ENCODE results near the gene ITGB4. TPM values are rescaled to one million over a fixed set of nuclear protein-coding genes. Genes with fewer than 3 reads are reported as not detected.

The ITGB4 gene
- total RNA-seq, 1 donor from 2014 or later: 82.2 TPM

DNA sequence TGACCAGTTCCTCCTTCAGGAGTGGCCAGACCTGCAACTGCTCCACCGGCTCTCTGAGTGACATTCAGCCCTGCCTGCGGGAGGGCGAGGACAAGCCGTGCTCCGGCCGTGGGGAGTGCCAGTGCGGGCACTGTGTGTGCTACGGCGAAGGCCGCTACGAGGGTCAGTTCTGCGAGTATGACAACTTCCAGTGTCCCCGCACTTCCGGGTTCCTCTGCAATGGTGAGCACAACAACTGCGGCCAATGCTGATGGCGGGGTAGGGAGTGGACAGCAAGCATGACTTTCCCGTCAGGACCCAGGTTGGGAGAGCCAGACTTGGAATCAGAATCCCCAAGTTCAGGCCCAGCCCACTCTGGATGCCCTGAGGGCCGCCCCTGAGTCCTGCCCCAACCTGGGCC lies 12.2 kb downstream of the ITGB4 start:
- intact Hi-C loops (cut with DNase I): no loop called here
- no peak for DNase-seq
- ATAC-seq: no peak

DNA sequence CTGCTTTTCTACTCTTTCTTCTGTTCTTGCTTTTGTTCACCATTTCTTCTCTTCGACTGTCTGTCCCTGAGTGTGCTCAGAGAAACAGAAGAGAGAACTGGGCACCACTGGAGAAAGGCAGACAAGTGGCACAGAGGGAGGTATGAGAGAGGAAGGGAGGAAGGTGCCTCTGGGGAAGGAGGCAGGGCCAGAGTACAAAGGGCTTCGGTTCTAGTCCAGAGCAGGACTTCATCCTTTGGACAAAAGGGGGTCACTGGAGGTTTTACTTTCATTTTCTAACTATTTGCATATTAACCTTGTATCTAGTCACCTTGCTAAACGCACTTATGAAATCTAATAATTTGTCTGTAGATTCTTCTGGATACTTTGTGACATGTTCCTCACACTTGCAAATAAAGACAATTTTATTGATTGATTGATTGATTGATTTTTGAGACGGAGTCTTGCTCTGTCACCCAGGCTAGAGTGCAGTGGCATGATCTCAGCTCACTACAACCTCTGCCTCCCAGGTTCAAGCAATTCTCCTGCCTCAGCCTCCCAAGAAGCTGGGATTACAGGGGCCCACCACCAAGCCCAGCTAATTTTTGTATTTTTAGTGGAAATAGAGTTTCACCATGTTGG lies 13.5 kb downstream of the ITGB4 start:
- no peak for DNase-seq
- Histone ChIP-seq H3K9me3 (no peaks in the 10 kb centered on the region), H3K4me3 (no peak overlapping the region), H3K27ac (no peak overlapping the region), H3K4me1 (no peaks in the 10 kb centered on the region), H3K36me3 (no peaks in the 10 kb centered on the region), H3K27me3 (no peaks in the 10 kb centered on the region)
- no peak for ATAC-seq
- TF ChIP-seq, protein P1, sequence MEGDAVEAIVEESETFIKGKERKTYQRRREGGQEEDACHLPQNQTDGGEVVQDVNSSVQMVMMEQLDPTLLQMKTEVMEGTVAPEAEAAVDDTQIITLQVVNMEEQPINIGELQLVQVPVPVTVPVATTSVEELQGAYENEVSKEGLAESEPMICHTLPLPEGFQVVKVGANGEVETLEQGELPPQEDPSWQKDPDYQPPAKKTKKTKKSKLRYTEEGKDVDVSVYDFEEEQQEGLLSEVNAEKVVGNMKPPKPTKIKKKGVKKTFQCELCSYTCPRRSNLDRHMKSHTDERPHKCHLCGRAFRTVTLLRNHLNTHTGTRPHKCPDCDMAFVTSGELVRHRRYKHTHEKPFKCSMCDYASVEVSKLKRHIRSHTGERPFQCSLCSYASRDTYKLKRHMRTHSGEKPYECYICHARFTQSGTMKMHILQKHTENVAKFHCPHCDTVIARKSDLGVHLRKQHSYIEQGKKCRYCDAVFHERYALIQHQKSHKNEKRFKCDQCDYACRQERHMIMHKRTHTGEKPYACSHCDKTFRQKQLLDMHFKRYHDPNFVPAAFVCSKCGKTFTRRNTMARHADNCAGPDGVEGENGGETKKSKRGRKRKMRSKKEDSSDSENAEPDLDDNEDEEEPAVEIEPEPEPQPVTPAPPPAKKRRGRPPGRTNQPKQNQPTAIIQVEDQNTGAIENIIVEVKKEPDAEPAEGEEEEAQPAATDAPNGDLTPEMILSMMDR (IDR thresholded peaks at IDR 0.05): no peak
- intact Hi-C loops (cut with DNase I): no loop called here

More for the DNA sequence above, 12.2 kb downstream of the ITGB4 start:
- Histone ChIP-seq H3K4me3 (no peak overlapping the region), H3K27me3 (no peaks in the 10 kb centered on the region), H3K36me3 (no peaks in the 10 kb centered on the region), H3K27ac (no peak overlapping the region), H3K9me3 (no peaks in the 10 kb centered on the region), H3K4me1 (no peaks in the 10 kb centered on the region)
- TF ChIP-seq, protein P1 (IDR thresholded peaks at IDR 0.05): no peak

DNA sequence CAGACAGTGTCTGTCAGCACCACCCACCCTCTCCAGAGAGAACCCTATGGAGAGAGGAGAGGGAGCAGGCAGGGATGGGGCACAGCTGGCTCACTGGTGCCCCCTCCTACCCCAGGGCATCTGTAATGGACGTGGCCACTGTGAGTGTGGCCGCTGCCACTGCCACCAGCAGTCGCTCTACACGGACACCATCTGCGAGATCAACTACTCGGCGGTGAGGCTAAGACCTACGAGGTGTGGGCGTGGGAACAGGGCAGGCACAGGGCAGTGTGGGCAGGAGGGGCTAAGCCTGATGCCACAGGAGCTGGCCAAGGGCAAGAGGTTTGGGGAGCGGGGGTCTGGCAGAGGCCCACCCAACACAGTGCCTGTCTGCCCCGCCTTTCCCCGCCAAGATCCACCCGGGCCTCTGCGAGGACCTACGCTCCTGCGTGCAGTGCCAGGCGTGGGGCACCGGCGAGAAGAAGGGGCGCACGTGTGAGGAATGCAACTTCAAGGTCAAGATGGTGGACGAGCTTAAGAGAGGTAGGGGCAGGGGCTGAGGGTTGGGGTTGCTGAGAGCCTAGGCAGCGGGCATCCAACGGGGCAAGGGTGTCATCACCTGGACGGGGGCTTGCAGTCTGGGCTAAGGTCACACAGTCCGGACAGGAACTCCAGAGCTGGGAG lies 15.0 kb downstream of the ITGB4 start:
- Histone ChIP-seq H3K27me3 (no peaks in the 10 kb centered on the region), H3K9me3 (no peaks in the 10 kb centered on the region), H3K4me1 (no peaks in the 10 kb centered on the region), H3K27ac (no peak overlapping the region), H3K4me3 (no peak overlapping the region), H3K36me3 (no peaks in the 10 kb centered on the region)
- DNase-seq: no peak
- ATAC-seq: no peak
- TF ChIP-seq, protein P1 (IDR thresholded peaks at IDR 0.05): no peak
- intact Hi-C loops (cut with DNase I): no loop called here

DNA sequence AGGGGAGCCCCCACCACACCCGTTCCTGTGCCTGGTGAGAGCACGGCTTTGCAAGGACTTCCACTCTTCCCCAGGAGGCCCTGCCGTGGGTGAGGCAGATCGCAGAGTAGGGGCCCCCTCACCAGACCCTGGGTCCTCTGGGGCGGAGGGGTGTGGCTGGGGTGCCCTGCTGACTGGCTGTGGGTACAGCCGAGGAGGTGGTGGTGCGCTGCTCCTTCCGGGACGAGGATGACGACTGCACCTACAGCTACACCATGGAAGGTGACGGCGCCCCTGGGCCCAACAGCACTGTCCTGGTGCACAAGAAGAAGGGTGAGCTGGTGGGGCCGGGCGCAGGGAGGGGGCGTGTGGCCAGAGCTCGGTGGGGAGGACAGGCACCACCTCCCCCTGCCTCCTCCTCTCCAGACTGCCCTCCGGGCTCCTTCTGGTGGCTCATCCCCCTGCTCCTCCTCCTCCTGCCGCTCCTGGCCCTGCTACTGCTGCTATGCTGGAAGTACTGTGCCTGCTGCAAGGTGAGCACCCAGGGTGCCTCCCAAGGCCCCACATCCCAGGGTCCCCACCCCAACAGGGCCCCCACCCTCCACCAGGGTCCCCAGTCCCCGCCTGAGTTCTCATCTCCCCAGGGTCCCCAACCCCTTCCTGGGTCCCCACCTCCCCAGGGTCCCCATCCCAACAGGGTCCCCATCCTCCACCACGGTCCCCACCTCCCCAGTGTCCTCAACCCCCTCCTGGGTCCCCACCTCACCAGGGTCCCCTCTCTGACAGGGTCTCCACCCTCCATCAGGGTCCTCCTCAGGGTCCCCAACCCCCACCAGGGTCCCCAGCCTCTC lies 16.1 kb downstream of the ITGB4 start:
- intact Hi-C loops (cut with DNase I): no loop called here
- no peak for DNase-seq
- H3K27ac ChIP-seq: no peak overlapping the region

DNA sequence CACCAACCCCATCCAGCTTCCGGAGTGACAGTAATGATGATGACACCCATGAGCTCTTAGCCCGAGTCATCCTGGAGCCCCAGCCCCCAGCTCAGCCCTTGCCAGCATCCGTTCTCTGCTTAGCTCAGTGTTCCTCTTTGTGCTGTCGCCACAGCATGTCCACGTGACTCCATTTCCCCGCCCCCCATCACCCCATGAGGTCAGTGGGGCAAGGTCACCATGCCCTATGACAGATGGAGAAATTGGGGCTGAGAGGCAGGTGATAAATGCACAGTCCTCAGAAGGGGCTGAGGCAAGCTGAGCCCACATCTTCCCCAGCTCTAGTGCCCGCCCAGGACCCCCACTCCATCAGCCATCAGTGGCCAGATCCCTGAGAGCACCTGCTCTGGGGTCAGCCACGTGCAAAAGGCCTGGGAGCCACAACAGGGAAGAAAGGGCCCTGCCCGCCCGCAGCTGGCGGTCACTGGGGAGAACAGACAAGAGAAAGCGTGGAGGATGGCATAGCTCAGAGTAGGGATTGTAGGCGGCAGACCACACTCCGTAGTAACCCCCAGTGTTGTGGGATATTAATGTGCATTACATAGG lies 17.1 kb downstream of the ITGB4 start:
- H3K9me3 ChIP-seq: no peaks in the 10 kb centered on the region
- no peaks in the 10 kb centered on the region for H3K36me3 ChIP-seq
- ATAC-seq (peak; percentile 76), DNase-seq (no peak)
- H3K4me3 ChIP-seq: no peak overlapping the region
- H3K27me3 ChIP-seq: no peaks in the 10 kb centered on the region
- H3K4me1 ChIP-seq: no peaks in the 10 kb centered on the region
- TF ChIP-seq, protein P1 (IDR thresholded peaks at IDR 0.05): no peak
- intact Hi-C loops (cut with DNase I): no loop called here
- no peak overlapping the region for H3K27ac ChIP-seq

More for the DNA sequence above, 16.1 kb downstream of the ITGB4 start:
- no peak overlapping the region for H3K4me3 ChIP-seq
- H3K4me1 ChIP-seq: no peaks in the 10 kb centered on the region
- H3K9me3 ChIP-seq: no peaks in the 10 kb centered on the region
- no peaks in the 10 kb centered on the region for H3K27me3 ChIP-seq
- no peak for ATAC-seq
- no peaks in the 10 kb centered on the region for H3K36me3 ChIP-seq
- TF ChIP-seq, protein P1 (IDR thresholded peaks at IDR 0.05): no peak
